Eye (tissue), 1 donor: Measurements from ENCODE around the gene KRTAP29-1.
"Not testable (repeated sequence)": the region's sequence is repeated elsewhere in the genome, so short reads cannot be mapped to it uniquely, and the experiment has no call there.

Source experiments
- DNase-seq: peaks from one replicate; pipeline ENCODE4 v3.0.0-alpha.2; 2015

The KRTAP29-1 gene

GRCh38 chr17:41296846-41297245, 5.8 kb downstream of the KRTAP29-1 start:
- no peak for DNase-seq

- DNase-seq, result no peak
Observed at GRCh38 chr17:41294016-41294415, 8.6 kb downstream of the KRTAP29-1 start.

- DNase-seq, result no peak
Observed at GRCh38 chr17:41287050-41287449, 15.6 kb downstream of the KRTAP29-1 start.

GRCh38 chr17:41284546-41284945, 18.1 kb downstream of the KRTAP29-1 start:
- no peak for DNase-seq

GRCh38 chr17:41284043-41284442, 18.6 kb downstream of the KRTAP29-1 start:
- no peak for DNase-seq

- DNase-seq, result no peak
Observed at GRCh38 chr17:41278176-41278955, 24.3 kb downstream of the KRTAP29-1 start.

- DNase-seq, result not testable (repeated sequence)
Observed at GRCh38 chr17:41275648-41276190, 26.9 kb downstream of the KRTAP29-1 start, which contains the start of gene KRTAP9-7. Gene KRTAP9-7 (plus strand): TSS chr17:41275698. CDS start chr17:41275698, 0 bp downstream.

- DNase-seq, result no peak
Observed at GRCh38 chr17:41271858-41272257, 30.8 kb downstream of the KRTAP29-1 start.

- DNase-seq, result not testable (repeated sequence)
Observed at GRCh38 chr17:41271323-41271722, 31.3 kb downstream of the KRTAP29-1 start.

GRCh38 chr17:41267711-41268110, 34.9 kb downstream of the KRTAP29-1 start:
- no peak for DNase-seq

GRCh38 chr17:41265078-41265477, 37.6 kb downstream of the KRTAP29-1 start, which contains the start of gene KRTAP9-6:
Gene KRTAP9-6 (plus strand): TSS chr17:41265378. CDS start chr17:41265378, 0 bp downstream.
- DNase-seq, result no peak

GRCh38 chr17:41264599-41264998, 38.1 kb downstream of the KRTAP29-1 start:
- no peak for DNase-seq

GRCh38 chr17:41263212-41263611, 39.4 kb downstream of the KRTAP29-1 start:
- no peak for DNase-seq

- no peak for DNase-seq
Observed at GRCh38 chr17:41258406-41258805, 44.2 kb downstream of the KRTAP29-1 start.

GRCh38 chr17:41256291-41256685, 46.4 kb downstream of the KRTAP29-1 start:
- DNase-seq, result no peak

GRCh38 chr17:41255381-41256290, 47.0 kb downstream of the KRTAP29-1 start, which contains the start of gene KRTAP9-9:
Gene KRTAP9-9 (plus strand): TSS chr17:41255384.
- DNase-seq, result not testable (repeated sequence)

- DNase-seq, result no peak
Observed at GRCh38 chr17:41254861-41255260, 47.8 kb downstream of the KRTAP29-1 start.
